Astrocyte (in vitro differentiated cells and primary cell): Measurements from ENCODE around the gene IDH3A. TPM values are rescaled to one million over a fixed set of nuclear protein-coding genes. Genes with fewer than 3 reads are reported as not detected.

Experiments used
- DNase-seq: peaks from one replicate; pipeline ENCODE4 v3.0.0-alpha.2; 2010; ENCODE audit warnings: low read depth
- FAIRE-seq: peaks from 2 replicates; lab custom pipeline; 2011; peaks lifted over from hg19 to GRCh38; lab: Jason Lieb, UNC
- H2AFZ ChIP-seq: 2 replicates; pipeline ENCODE4 v1.6.0; 2012; ENCODE audit warnings: low read depth, low read length, inconsistent platforms
- H3K27ac ChIP-seq: 2 replicates; pipeline ENCODE4 v1.5.1; 2011; ENCODE audit warnings: low read depth, low read length, inconsistent platforms
- H3K27me3 ChIP-seq: 2 replicates; pipeline ENCODE4 v1.6.0; 2011; ENCODE audit warnings: low read length, inconsistent platforms; ENCODE audit not compliant: insufficient read depth
- H3K36me3 ChIP-seq: 2 replicates; pipeline ENCODE4 v1.5.1; 2011; ENCODE audit warnings: low read length, inconsistent platforms; ENCODE audit not compliant: insufficient read depth
- H3K4me1 ChIP-seq: 2 replicates; pipeline ENCODE4 v1.5.1; 2011; ENCODE audit warnings: low read length, inconsistent platforms; ENCODE audit not compliant: insufficient read depth
- H3K4me2 ChIP-seq: 2 replicates; pipeline ENCODE4 v1.6.0; 2012; ENCODE audit warnings: low read length, inconsistent platforms
- H3K4me3 ChIP-seq: 2 replicates; pipeline ENCODE4 v1.5.1; 2011; ENCODE audit warnings: low read depth, mild to moderate bottlenecking, low read length, inconsistent platforms; ENCODE audit not compliant: insufficient read depth
- H3K79me2 ChIP-seq: 2 replicates; pipeline ENCODE4 v1.6.0; 2012; ENCODE audit warnings: mild to moderate bottlenecking, low read length, inconsistent platforms; ENCODE audit not compliant: insufficient read depth
- H3K9ac ChIP-seq: 2 replicates; pipeline ENCODE4 v1.6.0; 2012; ENCODE audit warnings: mild to moderate bottlenecking, low read length, inconsistent platforms
- H3K9me3 ChIP-seq: 2 replicates; pipeline ENCODE4 v1.5.1; 2012; ENCODE audit warnings: low read depth, mild to moderate bottlenecking, low read length, inconsistent platforms; ENCODE audit not compliant: insufficient read depth
- H4K20me1 ChIP-seq: 2 replicates; pipeline ENCODE4 v1.6.0; 2012; ENCODE audit warnings: low read length, inconsistent platforms; ENCODE audit not compliant: insufficient read depth
- H3K27ac Mint-ChIP-seq: one replicate; pipeline ENCODE4 v1.8.0; 2021; ENCODE audit warnings: mild to moderate bottlenecking, mixed read lengths; ENCODE audit not compliant: unreplicated experiment
- H3K27me3 Mint-ChIP-seq: one replicate; pipeline ENCODE4 v1.8.0; 2021; ENCODE audit warnings: low read depth, mixed read lengths; ENCODE audit not compliant: unreplicated experiment
- H3K36me3 Mint-ChIP-seq: one replicate; pipeline ENCODE4 v1.8.0; 2021; ENCODE audit warnings: low read depth, mixed read lengths; ENCODE audit not compliant: unreplicated experiment
- H3K4me1 Mint-ChIP-seq: one replicate; pipeline ENCODE4 v1.8.0; 2021; ENCODE audit warnings: low read depth, mixed read lengths; ENCODE audit not compliant: unreplicated experiment
- H3K4me3 Mint-ChIP-seq: one replicate; pipeline ENCODE4 v1.8.0; 2021; ENCODE audit warnings: mild to moderate bottlenecking, moderate library complexity, mixed read lengths; ENCODE audit not compliant: unreplicated experiment
- H3K9me3 Mint-ChIP-seq: one replicate; pipeline ENCODE4 v1.8.0; 2021; ENCODE audit warnings: mild to moderate bottlenecking, mixed read lengths; ENCODE audit not compliant: unreplicated experiment
- CTCF ChIP-seq: IDR thresholded peaks from 2 replicates; pipeline ENCODE4 v1.5.1; 2011; ENCODE audit warnings: low read depth, mild to moderate bottlenecking, inconsistent platforms, low read length, moderate library complexity; ENCODE audit not compliant: insufficient read depth
- EZH2 ChIP-seq: IDR thresholded peaks from 2 replicates; pipeline ENCODE4 v1.6.1; 2012; ENCODE audit warnings: mild to moderate bottlenecking, low read length, inconsistent platforms; ENCODE audit not compliant: insufficient read depth
- total RNA-seq: library from RNA; stranded (reverse); gene quantifications from 2 replicates; pipeline ENCODE4 v1.2.1, GENCODE V29; 2021

Gene IDH3A
- total RNA-seq, 1 donor from 2014 or later: 36.3 TPM

GRCh38 chr15:78220713-78221112 lies 71.6 kb downstream of the IDH3A start:
- no peak overlapping the region for H3K27ac Mint-ChIP-seq
- H3K9ac ChIP-seq: no peak overlapping the region
- no peak overlapping the region for H3K4me3 ChIP-seq
- H3K9me3 Mint-ChIP-seq: no peaks in the 10 kb centered on the region
- H2AFZ ChIP-seq: no peak overlapping the region
- H3K9me3 ChIP-seq: no peaks in the 10 kb centered on the region
- no peaks in the 10 kb centered on the region for H3K36me3 ChIP-seq
- no peak overlapping the region for H3K27ac ChIP-seq
- no peak for TF ChIP-seq CTCF
- no peak for TF ChIP-seq EZH2
- no peaks in the 10 kb centered on the region for H4K20me1 ChIP-seq
- H3K4me3 Mint-ChIP-seq: no peak overlapping the region
- peaks cover 4% of the 10 kb centered on the region for H3K27me3 Mint-ChIP-seq
- peaks cover 3% of the 10 kb centered on the region for H3K36me3 Mint-ChIP-seq
- peaks cover 6% of the 10 kb centered on the region for H3K27me3 ChIP-seq
- no peak for FAIRE-seq
- peaks cover 4% of the 10 kb centered on the region for H3K4me1 Mint-ChIP-seq
- H3K4me1 ChIP-seq: no peaks in the 10 kb centered on the region
- H3K4me2 ChIP-seq: no peak overlapping the region
- no peak for DNase-seq
- no peaks in the 10 kb centered on the region for H3K79me2 ChIP-seq

Other genes with a start within 250 kb of the IDH3A start
- gene TBC1D2B, start 71.7 kb upstream of the IDH3A start, total RNA-seq: 21.3 and 26.0 TPM in 2 replicates
- not detected in 2 replicates for gene SH2D7, start 56.8 kb upstream of the IDH3A start, total RNA-seq
- gene CIB2, start 17.9 kb upstream of the IDH3A start, total RNA-seq: 6.5 and 7.4 TPM in 2 replicates
- gene ACSBG1, start 85.2 kb downstream of the IDH3A start, total RNA-seq: not detected in 2 replicates
- gene DNAJA4, start 115.2 kb downstream of the IDH3A start, total RNA-seq: 0.14 TPM in 1 of 2 replicates, not detected in the other
- gene SKIC8, start 150.2 kb downstream of the IDH3A start, total RNA-seq: 43.6 and 46.3 TPM in 2 replicates
- gene CRABP1, start 191.0 kb downstream of the IDH3A start, total RNA-seq: 0.30 TPM in 1 of 2 replicates, not detected in the other